ENCODE results near the gene CNNM4.

Gene CNNM4

DNA sequence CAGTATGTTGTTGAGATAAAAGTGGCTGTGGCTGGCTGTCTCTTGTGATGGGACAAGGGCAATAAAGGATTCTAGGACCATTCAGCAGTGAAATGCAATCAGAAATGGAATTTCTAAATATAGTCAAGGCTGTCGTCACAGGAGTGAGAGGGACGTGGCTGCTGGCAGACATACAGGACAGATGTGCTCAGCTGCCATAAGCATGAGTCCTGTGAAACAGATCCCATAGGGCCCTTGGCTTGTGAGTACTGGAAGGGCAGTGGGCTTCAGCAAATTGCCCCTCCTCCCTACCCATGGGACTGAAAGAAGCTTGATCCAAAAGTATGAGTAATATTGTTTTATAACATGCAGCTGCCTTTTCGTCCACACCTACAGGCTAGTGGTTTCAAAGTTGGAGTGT is 51.2 kb downstream of the CNNM4 start:
- Histone ChIP-seq H3K4me3 (no peak overlapping the region), H3K27ac (peak overlapping the region; percentile 41 to 42)
- DNase-seq (ENCODE audit: low spot score), result no peak
- TF ChIP-seq, protein P1, sequence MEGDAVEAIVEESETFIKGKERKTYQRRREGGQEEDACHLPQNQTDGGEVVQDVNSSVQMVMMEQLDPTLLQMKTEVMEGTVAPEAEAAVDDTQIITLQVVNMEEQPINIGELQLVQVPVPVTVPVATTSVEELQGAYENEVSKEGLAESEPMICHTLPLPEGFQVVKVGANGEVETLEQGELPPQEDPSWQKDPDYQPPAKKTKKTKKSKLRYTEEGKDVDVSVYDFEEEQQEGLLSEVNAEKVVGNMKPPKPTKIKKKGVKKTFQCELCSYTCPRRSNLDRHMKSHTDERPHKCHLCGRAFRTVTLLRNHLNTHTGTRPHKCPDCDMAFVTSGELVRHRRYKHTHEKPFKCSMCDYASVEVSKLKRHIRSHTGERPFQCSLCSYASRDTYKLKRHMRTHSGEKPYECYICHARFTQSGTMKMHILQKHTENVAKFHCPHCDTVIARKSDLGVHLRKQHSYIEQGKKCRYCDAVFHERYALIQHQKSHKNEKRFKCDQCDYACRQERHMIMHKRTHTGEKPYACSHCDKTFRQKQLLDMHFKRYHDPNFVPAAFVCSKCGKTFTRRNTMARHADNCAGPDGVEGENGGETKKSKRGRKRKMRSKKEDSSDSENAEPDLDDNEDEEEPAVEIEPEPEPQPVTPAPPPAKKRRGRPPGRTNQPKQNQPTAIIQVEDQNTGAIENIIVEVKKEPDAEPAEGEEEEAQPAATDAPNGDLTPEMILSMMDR (IDR thresholded peaks at IDR 0.05), result no peak

DNA sequence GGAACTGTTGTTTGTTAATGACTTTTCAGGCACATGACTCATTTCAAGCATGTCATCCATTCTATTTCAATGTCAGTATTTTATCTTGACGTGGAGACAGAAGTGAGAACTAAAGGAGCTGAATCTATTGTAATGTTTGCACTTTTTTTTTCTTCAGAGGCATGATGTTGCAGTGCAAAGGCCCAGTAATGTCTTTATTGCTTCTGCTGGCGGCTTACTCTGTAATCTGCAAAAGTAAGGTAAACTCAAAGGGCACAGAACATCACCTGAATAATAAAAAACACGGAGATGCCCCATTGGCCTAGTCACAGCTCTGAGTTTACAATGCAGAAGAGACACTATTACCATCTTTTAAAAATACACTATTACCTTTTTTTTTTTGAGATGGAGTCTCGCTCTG is 53.0 kb downstream of the CNNM4 start:
- Histone ChIP-seq H3K4me3 (no peak overlapping the region), H3K27ac (no peak overlapping the region)
- DNase-seq (ENCODE audit: low spot score), result no peak
- TF ChIP-seq, protein P1 (IDR thresholded peaks at IDR 0.05), result no peak

DNA sequence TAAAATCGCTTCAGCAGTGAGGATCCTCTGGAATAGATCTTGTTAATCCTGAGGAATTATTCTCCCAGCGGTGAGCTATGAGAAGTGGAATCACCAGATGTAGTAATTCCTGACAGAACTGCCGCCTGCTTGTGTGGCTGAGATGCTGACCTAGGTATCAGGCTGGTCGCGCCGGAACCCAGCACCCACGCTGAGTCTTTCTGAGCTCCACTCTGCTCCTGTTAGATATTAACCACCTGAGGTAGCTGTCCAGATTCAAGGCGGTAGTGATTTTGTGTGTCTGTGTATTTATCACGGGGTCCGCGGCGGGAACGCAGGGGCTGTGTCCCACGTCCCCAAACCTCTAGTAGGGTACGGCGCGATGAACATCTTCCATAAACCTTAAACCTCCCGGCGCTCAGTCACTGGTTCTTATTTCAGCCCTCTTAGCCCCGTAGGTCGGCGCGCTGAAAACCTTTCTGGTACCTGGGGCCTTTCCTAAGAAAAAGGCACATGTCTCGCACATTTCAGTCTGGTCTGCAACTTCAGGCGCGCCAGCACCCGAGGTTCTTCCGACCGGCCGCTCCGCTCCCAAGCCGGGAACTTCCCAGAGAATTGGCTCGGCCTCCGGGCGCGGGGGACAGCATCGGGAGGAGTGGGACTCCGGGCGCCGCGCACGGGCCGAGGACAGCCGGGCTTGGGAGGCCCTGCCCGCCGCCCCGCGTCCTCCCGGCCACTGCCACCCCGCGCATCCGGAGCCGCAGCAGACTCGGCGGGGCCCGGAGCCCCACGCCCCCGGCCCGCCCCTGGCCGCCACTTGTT is 54.8 kb downstream of the CNNM4 start:
- TF ChIP-seq, protein P1 (IDR thresholded peaks at IDR 0.05), result no peak
- Histone ChIP-seq H3K4me3 (peak overlapping the region; percentile 88), H3K27ac (peak overlapping the region; percentile 92 to 97)
- DNase-seq (ENCODE audit: low spot score), result no peak

DNA sequence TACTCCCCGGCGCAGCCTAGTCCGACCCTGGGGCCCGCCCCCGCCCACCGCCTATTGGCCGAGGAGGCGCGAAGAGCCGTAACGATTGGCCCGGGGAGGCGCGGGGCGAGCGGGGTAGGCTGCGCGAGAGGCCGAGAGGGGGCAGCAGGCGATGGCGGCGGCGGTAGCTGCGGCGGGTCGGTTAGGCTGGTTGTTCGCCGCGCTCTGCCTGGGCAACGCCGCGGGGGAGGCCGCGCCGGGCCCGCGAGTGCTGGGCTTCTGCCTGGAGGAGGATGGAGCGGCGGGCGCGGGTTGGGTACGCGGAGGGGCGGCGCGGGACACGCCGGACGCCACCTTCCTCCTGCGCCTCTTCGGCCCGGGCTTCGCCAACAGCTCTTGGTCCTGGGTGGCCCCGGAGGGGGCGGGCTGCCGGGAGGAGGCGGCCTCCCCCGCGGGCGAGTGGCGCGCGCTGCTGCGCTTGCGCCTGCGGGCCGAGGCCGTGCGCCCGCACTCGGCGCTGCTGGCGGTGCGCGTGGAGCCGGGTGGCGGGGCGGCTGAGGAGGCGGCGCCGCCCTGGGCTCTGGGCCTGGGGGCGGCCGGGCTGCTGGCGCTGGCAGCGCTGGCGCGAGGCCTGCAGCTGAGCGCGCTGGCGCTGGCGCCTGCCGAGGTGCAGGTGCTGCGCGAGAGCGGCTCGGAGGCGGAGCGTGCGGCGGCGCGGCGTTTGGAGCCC is 55.6 kb downstream of the CNNM4 start, which contains the start of gene CNNM3:
CNNM3 (plus strand) TSS at position 142 of the 709 bp plus-strand sequence; CDS start at position 152, 10 bp downstream.
- Histone ChIP-seq H3K4me3 (peak within 1 kb of the TSS; percentile 88), H3K27ac (peak within 1 kb of the TSS; percentile 92 to 97)
- DNase-seq (ENCODE audit: low spot score), result peak; percentile 97

DNA sequence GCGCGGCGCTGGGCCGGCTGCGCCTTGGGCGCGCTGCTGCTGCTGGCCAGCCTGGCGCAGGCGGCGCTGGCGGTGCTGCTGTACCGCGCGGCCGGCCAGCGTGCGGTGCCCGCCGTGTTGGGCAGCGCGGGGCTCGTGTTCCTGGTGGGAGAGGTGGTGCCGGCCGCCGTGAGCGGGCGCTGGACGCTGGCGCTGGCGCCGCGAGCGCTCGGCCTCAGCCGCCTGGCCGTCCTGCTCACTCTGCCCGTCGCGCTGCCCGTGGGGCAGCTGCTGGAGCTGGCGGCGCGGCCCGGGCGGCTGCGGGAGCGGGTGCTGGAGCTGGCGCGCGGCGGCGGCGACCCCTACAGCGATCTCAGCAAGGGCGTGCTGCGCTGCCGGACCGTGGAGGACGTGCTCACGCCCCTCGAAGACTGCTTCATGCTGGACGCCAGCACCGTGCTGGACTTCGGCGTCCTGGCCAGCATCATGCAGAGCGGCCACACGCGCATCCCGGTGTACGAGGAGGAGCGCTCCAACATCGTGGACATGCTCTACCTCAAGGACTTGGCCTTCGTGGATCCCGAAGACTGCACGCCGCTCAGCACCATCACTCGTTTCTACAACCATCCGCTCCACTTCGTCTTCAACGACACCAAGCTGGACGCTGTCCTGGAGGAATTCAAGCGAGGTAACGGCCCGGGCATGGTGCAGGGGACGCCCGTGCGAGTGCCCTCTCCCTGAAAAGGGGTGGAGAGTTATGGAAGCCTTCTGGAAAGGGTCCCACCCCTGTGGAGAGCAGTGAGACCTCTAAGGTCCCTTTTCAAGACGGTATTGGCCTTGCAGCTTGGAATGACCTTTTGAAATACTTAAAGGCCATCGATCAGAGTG is 56.4 kb downstream of the CNNM4 start:
- Histone ChIP-seq H3K27ac (peak overlapping the region in 1 of 2 donors; percentile 97), H3K4me3 (peak overlapping the region; percentile 88)
- no peak for DNase-seq (ENCODE audit: low spot score)
- TF ChIP-seq, protein P1 (IDR thresholded peaks at IDR 0.05), result no peak

More for the DNA sequence above, 55.6 kb downstream of the CNNM4 start, which contains the start of gene CNNM3:
- TF ChIP-seq, protein P1 (IDR thresholded peaks at IDR 0.05), result peak; percentile 54

DNA sequence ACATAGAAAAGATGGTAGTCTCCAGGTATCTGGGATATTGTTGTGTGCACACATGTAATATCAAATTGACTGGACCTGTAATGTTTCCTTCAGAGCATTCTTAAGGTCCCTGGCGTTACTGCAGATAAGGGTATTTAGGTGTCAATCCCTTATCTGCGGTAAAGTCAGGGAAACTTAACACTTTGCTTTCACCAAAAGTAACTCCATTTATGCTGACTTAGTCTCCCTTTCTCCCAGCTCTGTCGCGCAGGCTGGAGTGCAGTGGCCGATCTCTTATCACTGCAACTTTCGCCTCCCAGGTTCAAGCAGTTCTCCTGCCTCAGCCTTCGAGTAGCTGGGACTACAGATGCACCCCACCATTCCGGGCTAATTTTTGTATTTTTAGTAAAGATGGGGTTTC is 57.2 kb downstream of the CNNM4 start:
- TF ChIP-seq, protein P1 (IDR thresholded peaks at IDR 0.05), result no peak
- Histone ChIP-seq H3K4me3 (peak overlapping the region; percentile 88), H3K27ac (no peak overlapping the region)
- no peak for DNase-seq (ENCODE audit: low spot score)
